ENCODE results near the gene USP21.
"Not testable (repeated sequence)": the region's sequence is repeated elsewhere in the genome, so short reads cannot be mapped to it uniquely, and the experiment has no call there.

The USP21 gene

GRCh38 chr1:161159087-161159912 is at the start of gene USP21:
USP21 (plus strand) TSS chr1:161159500; CDS start chr1:161160641, 1,141 bp downstream.
- DNase-seq: peak; percentile 90

GRCh38 chr1:161111117-161111516 is 48.2 kb upstream of the USP21 start:
- no peak for DNase-seq

- no peak for DNase-seq
Observed at GRCh38 chr1:161111527-161111926, 47.8 kb upstream of the USP21 start.

GRCh38 chr1:161113915-161114314 is 45.4 kb upstream of the USP21 start:
- no peak for DNase-seq

GRCh38 chr1:161114556-161114955 is 44.7 kb upstream of the USP21 start:
- DNase-seq: no peak

GRCh38 chr1:161115132-161115711 is 44.1 kb upstream of the USP21 start:
- DNase-seq: no peak

- not testable (repeated sequence) for DNase-seq
Observed at GRCh38 chr1:161115961-161116360, 43.3 kb upstream of the USP21 start.

- DNase-seq: peak; percentile 77
Observed at GRCh38 chr1:161117759-161118581, 41.3 kb upstream of the USP21 start, which contains the start of the genes NIT1 and PFDN2. NIT1 (plus strand) TSS chr1:161118105; CDS start chr1:161118177, 72 bp downstream. PFDN2 (minus strand) TSS chr1:161118037; CDS start chr1:161118026, 11 bp downstream.

- DNase-seq: peak; percentile 41
Observed at GRCh38 chr1:161119092-161119903, 40.0 kb upstream of the USP21 start.

GRCh38 chr1:161121042-161121650 is 38.2 kb upstream of the USP21 start:
- no peak for DNase-seq

GRCh38 chr1:161121834-161122233 is 37.5 kb upstream of the USP21 start:
- no peak for DNase-seq

GRCh38 chr1:161122967-161123366 is 36.3 kb upstream of the USP21 start:
- DNase-seq: no peak

GRCh38 chr1:161127649-161128048 is 31.7 kb upstream of the USP21 start:
- no peak for DNase-seq

GRCh38 chr1:161128591-161129420 is 30.5 kb upstream of the USP21 start:
- no peak for DNase-seq

GRCh38 chr1:161130266-161130665 is 29.0 kb upstream of the USP21 start:
- no peak for DNase-seq

- DNase-seq: no peak
Observed at GRCh38 chr1:161131523-161132409, 27.5 kb upstream of the USP21 start.

GRCh38 chr1:161132410-161133219 is 26.7 kb upstream of the USP21 start, which contains the start of gene DEDD:
DEDD (minus strand) TSS chr1:161132667; CDS start chr1:161124462, 8,205 bp downstream.
- DNase-seq: peak; percentile 86

GRCh38 chr1:161133220-161133740 is 26.0 kb upstream of the USP21 start:
- no peak for DNase-seq

- DNase-seq: no peak
Observed at GRCh38 chr1:161137881-161138280, 21.4 kb upstream of the USP21 start.

All from activated gamma-delta T cell treated with Interleukin-2 at 50 U/mL for 16 hours (primary cell).